ENCODE results near the gene SPOCD1. TPM values are rescaled to one million over a fixed set of nuclear protein-coding genes. Genes with fewer than 3 reads are reported as not detected.

SPOCD1 gene
- total and polyA plus RNA-seq, 8 donors: 0.32 to 10.9 (median 0.55) TPM

DNA sequence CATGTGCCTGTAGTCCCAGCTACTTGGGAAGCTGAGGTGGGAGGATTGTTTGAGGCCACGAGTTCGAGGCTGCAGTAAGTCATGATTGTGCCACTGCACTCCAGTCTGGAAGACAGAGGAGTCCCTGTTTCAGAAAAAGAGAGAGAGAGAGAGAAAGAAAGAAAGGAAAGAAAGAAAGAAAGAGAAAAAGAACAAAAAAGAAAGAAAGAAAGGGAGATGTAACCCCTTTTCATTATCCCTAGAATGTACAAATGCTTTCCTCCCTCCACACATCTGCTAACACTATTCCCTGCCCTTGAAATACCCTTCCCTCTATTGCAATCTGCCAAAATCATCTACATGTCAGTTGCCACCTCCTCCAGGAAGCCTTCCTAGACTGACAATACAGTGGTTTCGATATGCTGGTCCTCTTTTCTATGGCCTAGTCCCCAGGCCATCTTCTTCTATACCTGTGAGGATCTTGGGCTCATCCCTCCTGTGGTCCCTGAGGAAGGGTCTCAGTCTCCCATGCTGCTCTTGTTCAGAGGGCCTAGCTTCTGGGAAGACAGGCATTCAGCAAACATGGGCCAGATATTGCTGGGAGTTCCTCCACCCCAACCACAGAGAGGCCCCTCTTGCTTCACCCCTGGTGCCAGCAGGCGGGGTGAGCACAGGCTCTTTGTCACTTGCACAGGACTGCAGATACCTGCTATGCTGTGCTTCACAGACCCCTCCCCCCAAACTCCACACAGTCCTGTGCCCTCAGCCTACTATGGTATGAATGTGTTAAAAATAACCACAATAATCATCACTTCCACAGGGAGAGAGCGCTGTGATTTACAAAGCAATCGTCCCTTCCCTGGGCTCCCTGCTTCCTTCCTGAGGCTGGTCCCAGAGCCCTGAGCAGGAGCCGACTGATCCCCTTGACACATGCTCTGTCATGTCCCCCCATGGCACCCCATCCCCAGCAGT lies 65.8 kb downstream of the SPOCD1 start:
- H3K36me3 ChIP-seq: no peaks in the 10 kb centered on the region
- H3K27ac ChIP-seq: no peak overlapping the region
- H3K4me1 ChIP-seq: no peaks in the 10 kb centered on the region
- TF ChIP-seq, protein P1, sequence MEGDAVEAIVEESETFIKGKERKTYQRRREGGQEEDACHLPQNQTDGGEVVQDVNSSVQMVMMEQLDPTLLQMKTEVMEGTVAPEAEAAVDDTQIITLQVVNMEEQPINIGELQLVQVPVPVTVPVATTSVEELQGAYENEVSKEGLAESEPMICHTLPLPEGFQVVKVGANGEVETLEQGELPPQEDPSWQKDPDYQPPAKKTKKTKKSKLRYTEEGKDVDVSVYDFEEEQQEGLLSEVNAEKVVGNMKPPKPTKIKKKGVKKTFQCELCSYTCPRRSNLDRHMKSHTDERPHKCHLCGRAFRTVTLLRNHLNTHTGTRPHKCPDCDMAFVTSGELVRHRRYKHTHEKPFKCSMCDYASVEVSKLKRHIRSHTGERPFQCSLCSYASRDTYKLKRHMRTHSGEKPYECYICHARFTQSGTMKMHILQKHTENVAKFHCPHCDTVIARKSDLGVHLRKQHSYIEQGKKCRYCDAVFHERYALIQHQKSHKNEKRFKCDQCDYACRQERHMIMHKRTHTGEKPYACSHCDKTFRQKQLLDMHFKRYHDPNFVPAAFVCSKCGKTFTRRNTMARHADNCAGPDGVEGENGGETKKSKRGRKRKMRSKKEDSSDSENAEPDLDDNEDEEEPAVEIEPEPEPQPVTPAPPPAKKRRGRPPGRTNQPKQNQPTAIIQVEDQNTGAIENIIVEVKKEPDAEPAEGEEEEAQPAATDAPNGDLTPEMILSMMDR (IDR thresholded peaks at IDR 0.05): no peak
- no peak overlapping the region for H3K4me3 ChIP-seq
- DNase-seq (peak in 1 of 4 donors; percentile 34), ATAC-seq (no peak)
- H3K9me3 ChIP-seq: no peaks in the 10 kb centered on the region
- intact Hi-C loops (cut with DNase I): no loop called here
- H3K27me3 ChIP-seq: peaks cover 0 to 42% of the 10 kb centered on the region in 2 donors

DNA sequence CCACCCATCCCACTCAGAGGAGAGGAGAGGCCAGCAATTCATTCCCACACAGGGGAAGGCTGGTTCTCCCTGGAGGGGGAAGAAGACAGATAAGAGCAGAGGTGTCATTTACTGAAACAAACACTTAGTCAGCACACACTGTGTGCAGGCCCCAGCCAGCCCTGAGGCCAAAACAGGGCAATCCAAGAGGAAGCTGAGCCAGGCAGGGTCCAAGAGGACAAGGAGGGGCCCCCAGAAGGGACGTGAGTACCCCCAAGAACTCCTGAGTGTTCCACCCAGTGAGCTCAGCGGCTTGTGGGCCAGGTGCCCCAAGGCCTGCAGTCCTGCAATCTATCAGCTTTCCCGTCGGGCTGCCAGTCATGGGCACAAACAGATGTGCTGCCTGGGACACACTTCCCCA lies 67.5 kb downstream of the SPOCD1 start:
- Histone ChIP-seq H3K27me3 (peaks cover 0 to 34% of the 10 kb centered on the region in 2 donors), H3K36me3 (no peaks in the 10 kb centered on the region), H3K9me3 (no peaks in the 10 kb centered on the region), H3K4me3 (no peak overlapping the region), H3K27ac (no peak overlapping the region), H3K4me1 (no peaks in the 10 kb centered on the region)
- intact Hi-C loops (cut with DNase I): no loop called here
- TF ChIP-seq, protein P1 (IDR thresholded peaks at IDR 0.05): no peak
- ATAC-seq: no peak
- DNase-seq: no peak

DNA sequence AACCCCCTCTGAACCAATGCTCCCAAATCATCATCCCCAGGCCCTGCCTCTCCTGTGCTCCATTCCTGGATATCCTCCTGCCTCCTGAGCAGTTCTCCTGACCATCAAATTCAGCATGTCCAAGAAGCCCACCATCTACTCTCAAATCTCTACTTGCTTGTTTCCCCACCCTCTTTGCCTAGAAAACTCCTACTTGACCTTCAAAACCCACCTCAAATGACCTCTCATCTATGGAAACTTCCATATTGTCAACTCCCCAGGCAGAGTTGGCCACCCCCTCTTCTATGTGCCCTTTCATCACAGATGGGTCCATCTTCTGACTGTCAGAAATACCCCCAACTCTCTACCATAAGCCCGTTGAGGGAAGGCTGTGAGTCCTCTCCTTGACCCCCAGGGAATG lies 68.5 kb downstream of the SPOCD1 start:
- intact Hi-C loops (cut with DNase I): no loop called here
- no peak for DNase-seq
- ATAC-seq: no peak
- Histone ChIP-seq H3K4me1 (no peaks in the 10 kb centered on the region), H3K27ac (no peak overlapping the region), H3K36me3 (no peaks in the 10 kb centered on the region), H3K9me3 (no peaks in the 10 kb centered on the region), H3K4me3 (no peak overlapping the region), H3K27me3 (peaks cover 0 to 23% of the 10 kb centered on the region in 2 donors)
- TF ChIP-seq, protein P1 (IDR thresholded peaks at IDR 0.05): no peak

DNA sequence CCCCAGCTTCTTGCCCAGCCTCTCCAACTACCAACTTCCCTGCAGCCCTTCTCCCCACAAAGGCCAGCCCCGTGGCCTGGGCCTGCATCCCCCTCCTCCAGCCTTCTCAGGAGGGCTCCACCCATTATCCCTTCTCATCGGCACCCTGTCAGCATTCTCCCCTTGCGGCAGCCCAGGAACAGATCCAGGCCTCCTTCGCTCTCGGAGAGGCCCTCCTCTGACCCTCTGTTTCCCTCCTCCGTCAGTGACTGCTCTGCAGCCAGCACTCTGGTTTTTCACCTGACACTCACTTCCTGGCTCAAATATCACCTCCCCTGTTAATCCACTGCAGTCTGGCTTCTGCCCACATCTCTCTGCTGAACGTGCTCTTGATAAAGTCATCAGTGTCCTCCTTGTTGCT lies 69.1 kb downstream of the SPOCD1 start:
- DNase-seq (peak in 1 of 4 donors; percentile 45), ATAC-seq (no peak)
- Histone ChIP-seq H3K4me1 (no peaks in the 10 kb centered on the region), H3K9me3 (no peaks in the 10 kb centered on the region), H3K4me3 (no peak overlapping the region), H3K27ac (no peak overlapping the region), H3K36me3 (no peaks in the 10 kb centered on the region), H3K27me3 (peaks cover 0 to 17% of the 10 kb centered on the region in 2 donors)
- intact Hi-C loops (cut with DNase I): no loop called here
- TF ChIP-seq, protein P1 (IDR thresholded peaks at IDR 0.05): no peak

DNA sequence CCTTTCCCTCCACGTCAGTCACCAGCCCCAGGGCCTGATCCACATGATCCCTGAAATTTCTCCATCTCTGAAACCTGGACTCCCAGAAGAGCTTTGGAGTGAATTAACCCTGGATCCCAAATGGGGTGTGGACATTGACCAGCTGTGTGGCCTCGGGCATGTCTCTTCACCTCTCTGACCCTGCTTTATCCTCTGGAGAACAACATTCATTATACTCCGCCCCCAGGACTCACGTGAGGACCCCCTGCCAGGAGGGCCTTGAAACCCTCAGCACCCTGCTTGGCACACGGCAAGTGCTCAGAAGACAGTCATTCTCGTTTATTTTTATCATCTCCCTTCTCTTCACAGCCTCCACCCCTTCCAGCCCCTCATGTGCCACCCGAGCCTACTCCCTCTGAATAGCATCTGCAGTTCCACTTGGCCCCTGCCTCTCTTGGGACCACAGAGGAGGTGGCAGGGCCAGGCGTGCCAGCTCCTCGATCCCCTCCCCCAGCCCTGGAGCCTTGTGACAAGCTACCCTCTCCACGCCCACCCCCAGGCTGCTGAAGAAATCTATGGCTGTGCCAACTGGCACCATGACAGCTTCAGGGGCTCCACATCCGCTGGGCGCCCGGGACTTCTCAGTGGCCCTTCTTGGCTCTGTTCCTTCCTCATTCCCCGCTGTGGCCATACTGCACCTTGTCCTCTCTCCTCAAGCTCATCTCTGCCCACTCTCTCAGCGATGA lies 69.7 kb downstream of the SPOCD1 start:
- Histone ChIP-seq H3K27me3 (peaks cover 0 to 11% of the 10 kb centered on the region in 2 donors), H3K27ac (no peak overlapping the region), H3K9me3 (no peaks in the 10 kb centered on the region), H3K4me3 (no peak overlapping the region), H3K4me1 (no peaks in the 10 kb centered on the region), H3K36me3 (no peaks in the 10 kb centered on the region)
- ATAC-seq (no peak), DNase-seq (peak in 2 of 4 donors; percentile 51)
- intact Hi-C loops (cut with DNase I): no loop called here
- TF ChIP-seq, protein P1 (IDR thresholded peaks at IDR 0.05): no peak

Data from left lung (tissue), 10 donors.